GM23338 (cell line): ENCODE data around the gene FRS2. TPM values are rescaled to one million over a fixed set of nuclear protein-coding genes. Genes with fewer than 3 reads are reported as not detected.

Source experiments
- ATAC-seq: fragments of 200-7000 bp; cut with Tn5 transposase; 3 replicates; pipeline ENCODE4 v1.9.1; 2020
- DNase-seq: peaks from one replicate; pipeline ENCODE4 v3.0.0-alpha.2; 2015; ENCODE audit warnings: low spot score
- H2AFZ ChIP-seq: fragments of 200-600 bp; sonication (generic); 2 replicates; pipeline ENCODE4 v1.8.0; 2016; ENCODE audit warnings: antibody characterized with exemption, mild to moderate bottlenecking, moderate library complexity
- H3F3A ChIP-seq: fragments of 200-600 bp; sonication (generic); replicated peaks from 2 replicates; pipeline ENCODE4 v1.8.0; 2017; ENCODE audit warnings: antibody characterized with exemption, mixed run types, low read depth
- H3K27ac ChIP-seq: fragments of 200-600 bp; sonication (generic); 2 replicates; pipeline ENCODE4 v1.6.1; 2016; ENCODE audit warnings: low read depth
- H3K27me3 ChIP-seq: fragments of 200-600 bp; sonication (generic); 2 replicates; pipeline ENCODE4 v1.8.0; 2016; ENCODE audit warnings: mild to moderate bottlenecking, mixed run types, moderate library complexity; ENCODE audit not compliant: insufficient read depth
- H3K36me3 ChIP-seq: fragments of 200-600 bp; sonication (generic); 2 replicates; pipeline ENCODE4 v1.8.0; 2016; ENCODE audit warnings: mild to moderate bottlenecking; ENCODE audit not compliant: insufficient read depth
- H3K4me1 ChIP-seq: fragments of 200-600 bp; sonication (generic); 2 replicates; pipeline ENCODE4 v1.8.0; 2016; ENCODE audit warnings: mild to moderate bottlenecking, moderate library complexity; ENCODE audit not compliant: insufficient read depth
- H3K4me2 ChIP-seq: fragments of 200-600 bp; sonication (generic); 2 replicates; pipeline ENCODE4 v1.7.1; 2017; ENCODE audit warnings: mixed run types
- H3K4me3 ChIP-seq: fragments of 200-600 bp; sonication (generic); 2 replicates; pipeline ENCODE4 v1.6.1; 2016; ENCODE audit warnings: mixed run types
- H3K79me2 ChIP-seq: fragments of 200-600 bp; sonication (generic); replicated peaks from 2 replicates; pipeline ENCODE4 v1.8.0; 2017; ENCODE audit warnings: mild to moderate bottlenecking; ENCODE audit not compliant: insufficient read depth
- H3K9me2 ChIP-seq: fragments of 200-600 bp; sonication (generic); 2 replicates; pipeline ENCODE4 v1.8.0; 2017; ENCODE audit not compliant: insufficient read depth
- H4K20me1 ChIP-seq: fragments of 200-600 bp; sonication (generic); replicated peaks from 2 replicates; pipeline ENCODE4 v1.8.0; 2017; ENCODE audit warnings: mild to moderate bottlenecking; ENCODE audit not compliant: insufficient read depth
- H3K27ac Mint-ChIP-seq: 2 replicates; pipeline ENCODE4 v1.8.0; 2020; ENCODE audit warnings: inconsistent platforms, mild to moderate bottlenecking, moderate library complexity, mixed read lengths
- H3K27me3 Mint-ChIP-seq: 3 replicates; pipeline ENCODE4 v1.8.0; 2022; ENCODE audit warnings: low read depth, mild to moderate bottlenecking, moderate library complexity, mixed read lengths, inconsistent platforms; ENCODE audit not compliant: insufficient read depth, poor library complexity
- H3K36me3 Mint-ChIP-seq: 3 replicates; pipeline ENCODE4 v1.8.0; 2021; ENCODE audit warnings: low read depth, mild to moderate bottlenecking, inconsistent platforms, moderate library complexity, mixed read lengths
- H3K4me1 Mint-ChIP-seq: 3 replicates; pipeline ENCODE4 v1.8.0; 2020; ENCODE audit warnings: mild to moderate bottlenecking, inconsistent platforms, mixed read lengths
- H3K4me3 Mint-ChIP-seq: 3 replicates; pipeline ENCODE4 v1.8.0; 2021; ENCODE audit warnings: moderate library complexity, mild to moderate bottlenecking, inconsistent platforms, mixed read lengths
- H3K9me3 Mint-ChIP-seq: 3 replicates; pipeline ENCODE4 v1.8.0; 2020; ENCODE audit warnings: moderate library complexity, mild to moderate bottlenecking, inconsistent platforms, mixed read lengths
- CREB1 ChIP-seq: fragments of 250-450 bp; sonication (Bioruptor Pico); IDR thresholded peaks from 2 replicates; pipeline ENCODE4 v1.5.0; 2020; ENCODE audit warnings: low read depth, mild to moderate bottlenecking, moderate library complexity
- EZH2 ChIP-seq: fragments of 200-600 bp; sonication (generic); IDR thresholded peaks from one replicate; pipeline ENCODE4 v1.8.0; 2017; ENCODE audit warnings: antibody characterized with exemption, mild to moderate bottlenecking, low read depth; ENCODE audit not compliant: unreplicated experiment
- EZH2phosphoT487 ChIP-seq: fragments of 200-600 bp; sonication (generic); IDR thresholded peaks from one replicate; pipeline ENCODE4 v1.8.1; 2018; ENCODE audit warnings: antibody characterized with exemption; ENCODE audit not compliant: unreplicated experiment
- JUNB ChIP-seq: IDR thresholded peaks from one replicate; pipeline ENCODE4 v1.6.1; 2016; ENCODE audit warnings: antibody characterized with exemption; ENCODE audit not compliant: unreplicated experiment
- NANOG ChIP-seq: IDR thresholded peaks from 2 replicates; pipeline ENCODE4 v1.6.1; 2016; ENCODE audit warnings: antibody characterized with exemption, borderline replicate concordance
- POLR2AphosphoS5 ChIP-seq: IDR thresholded peaks from 2 replicates; pipeline ENCODE4 v1.6.1; 2016; ENCODE audit warnings: antibody characterized with exemption, low read depth
- STAT1 ChIP-seq: IDR thresholded peaks from one replicate; pipeline ENCODE4 v1.6.1; 2016; ENCODE audit warnings: antibody characterized with exemption; ENCODE audit not compliant: unreplicated experiment
- ZNF114 ChIP-seq: fragments of 250-450 bp; sonication (Bioruptor Pico); IDR thresholded peaks from 2 replicates; pipeline ENCODE4 v1.5.0; 2020; ENCODE audit warnings: mild to moderate bottlenecking, moderate library complexity
- ZNF331 ChIP-seq: fragments of 250-450 bp; sonication (Bioruptor Pico); IDR thresholded peaks from 2 replicates; pipeline ENCODE4 v1.5.0; 2020; ENCODE audit warnings: low read depth, mild to moderate bottlenecking, moderate library complexity
- polyA plus RNA-seq: library from polyadenylated mRNA; unstranded; fragments of >200 nt; fragmentation: Nextera tagmentation; extraction: Ambion mirVana; gene quantifications from 2 replicates; pipeline ENCODE4 v1.2.1, GENCODE V29; 2016
- total RNA-seq: library from RNA; depleted of rRNA; stranded (reverse); fragments of >200 nt; shearing (Covaris generic); gene quantifications from 2 replicates; pipeline ENCODE4 v1.2.3, GENCODE V29; 2014
- TF ChIP-seq, protein P1 (sequence below), 2 experiments: fragments of 200-600 bp in 1 of 2; sonication (generic) in 1 of 2; conservative IDR thresholded peaks; 2 replicates each; pipeline versions ENCODE4 v1.5.1 to v1.6.1; 2016 to 2017; ENCODE audit warnings: antibody characterized with exemption in 2 of 2, low read depth in 2 of 2, mild to moderate bottlenecking in 2 of 2, moderate library complexity in 1 of 2
- TF ChIP-seq, protein P2 (sequence below): IDR thresholded peaks from 2 replicates; pipeline ENCODE4 v1.6.1; 2016; ENCODE audit warnings: antibody characterized with exemption
- TF ChIP-seq, protein P3 (sequence below): IDR thresholded peaks from one replicate; pipeline ENCODE4 v1.6.1; 2018; ENCODE audit warnings: antibody characterized with exemption; ENCODE audit not compliant: unreplicated experiment
- TF ChIP-seq, protein P4 (sequence below): fragments of 250-450 bp; sonication (Bioruptor Pico); IDR thresholded peaks from 2 replicates; pipeline ENCODE4 v1.5.0; 2020; ENCODE audit warnings: mild to moderate bottlenecking, moderate library complexity

Gene FRS2
- total and polyA plus RNA-seq, 2 experiments from 2014 or later, result 34.3 to 45.0 TPM

DNA sequence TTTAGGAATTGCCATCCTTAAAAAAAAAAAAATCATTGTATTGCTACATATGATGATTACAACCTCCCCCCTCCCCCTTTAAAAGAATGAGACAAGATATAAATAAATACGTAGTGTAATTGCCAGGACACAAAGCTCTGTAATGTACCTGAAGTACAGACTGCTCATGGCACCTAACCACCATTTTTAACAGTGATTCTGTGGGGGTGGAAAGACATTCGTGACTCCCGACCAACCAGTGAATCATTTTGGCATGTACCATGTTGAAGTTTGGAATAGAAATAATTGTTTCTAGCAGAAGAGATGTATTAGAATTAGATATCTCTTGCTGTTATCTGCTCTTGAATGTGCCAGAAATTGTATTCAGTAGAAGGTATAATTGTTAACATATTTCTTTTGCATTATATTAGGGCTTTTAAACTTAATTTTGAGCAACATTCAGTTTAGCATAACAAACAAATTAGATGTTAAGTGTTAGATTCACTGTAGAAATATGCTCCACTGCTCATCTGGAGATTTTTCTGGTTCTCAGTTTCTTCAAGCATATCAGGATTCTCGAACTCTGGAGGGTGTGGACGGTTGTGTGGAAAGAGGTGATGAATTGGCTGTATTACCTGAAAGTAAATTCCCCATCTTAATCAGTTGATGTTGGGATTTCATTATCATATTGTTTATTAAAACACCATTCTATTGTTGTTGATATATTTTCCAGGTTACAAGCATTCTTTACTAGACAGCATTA is 31.1 kb downstream of the FRS2 start:
- DNase-seq (no peak), ATAC-seq (no peak)
- H3K27me3 ChIP-seq, result no peaks in the 10 kb centered on the region
- Mint-ChIP-seq H3K36me3 (no peaks in the 10 kb centered on the region), H3K27me3 (no peaks in the 10 kb centered on the region), H3K27ac (no peak overlapping the region), H3K4me1 (peaks cover 25% of the 10 kb centered on the region), H3K4me3 (no peak overlapping the region), H3K9me3 (no peaks in the 10 kb centered on the region)
- peaks cover 32% of the 10 kb centered on the region for H4K20me1 ChIP-seq
- H3F3A ChIP-seq, result no peaks in the 10 kb centered on the region
- no peak overlapping the region for H3K27ac ChIP-seq
- H3K36me3 ChIP-seq, result no peaks in the 10 kb centered on the region
- peaks cover 23% of the 10 kb centered on the region; the same call in 1 of the 2 replicates for H3K4me1 ChIP-seq
- no peak overlapping the region for H2AFZ ChIP-seq
- no peak overlapping the region for H3K4me2 ChIP-seq
- peaks cover 100% of the 10 kb centered on the region for H3K79me2 ChIP-seq
- no peak overlapping the region for H3K4me3 ChIP-seq
- TF ChIP-seq, protein P1, sequence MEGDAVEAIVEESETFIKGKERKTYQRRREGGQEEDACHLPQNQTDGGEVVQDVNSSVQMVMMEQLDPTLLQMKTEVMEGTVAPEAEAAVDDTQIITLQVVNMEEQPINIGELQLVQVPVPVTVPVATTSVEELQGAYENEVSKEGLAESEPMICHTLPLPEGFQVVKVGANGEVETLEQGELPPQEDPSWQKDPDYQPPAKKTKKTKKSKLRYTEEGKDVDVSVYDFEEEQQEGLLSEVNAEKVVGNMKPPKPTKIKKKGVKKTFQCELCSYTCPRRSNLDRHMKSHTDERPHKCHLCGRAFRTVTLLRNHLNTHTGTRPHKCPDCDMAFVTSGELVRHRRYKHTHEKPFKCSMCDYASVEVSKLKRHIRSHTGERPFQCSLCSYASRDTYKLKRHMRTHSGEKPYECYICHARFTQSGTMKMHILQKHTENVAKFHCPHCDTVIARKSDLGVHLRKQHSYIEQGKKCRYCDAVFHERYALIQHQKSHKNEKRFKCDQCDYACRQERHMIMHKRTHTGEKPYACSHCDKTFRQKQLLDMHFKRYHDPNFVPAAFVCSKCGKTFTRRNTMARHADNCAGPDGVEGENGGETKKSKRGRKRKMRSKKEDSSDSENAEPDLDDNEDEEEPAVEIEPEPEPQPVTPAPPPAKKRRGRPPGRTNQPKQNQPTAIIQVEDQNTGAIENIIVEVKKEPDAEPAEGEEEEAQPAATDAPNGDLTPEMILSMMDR (conservative IDR thresholded peaks at IDR 0.05; ENCODE audit: low read depth in 2 of 2), result no peak
- TF ChIP-seq, protein P2, sequence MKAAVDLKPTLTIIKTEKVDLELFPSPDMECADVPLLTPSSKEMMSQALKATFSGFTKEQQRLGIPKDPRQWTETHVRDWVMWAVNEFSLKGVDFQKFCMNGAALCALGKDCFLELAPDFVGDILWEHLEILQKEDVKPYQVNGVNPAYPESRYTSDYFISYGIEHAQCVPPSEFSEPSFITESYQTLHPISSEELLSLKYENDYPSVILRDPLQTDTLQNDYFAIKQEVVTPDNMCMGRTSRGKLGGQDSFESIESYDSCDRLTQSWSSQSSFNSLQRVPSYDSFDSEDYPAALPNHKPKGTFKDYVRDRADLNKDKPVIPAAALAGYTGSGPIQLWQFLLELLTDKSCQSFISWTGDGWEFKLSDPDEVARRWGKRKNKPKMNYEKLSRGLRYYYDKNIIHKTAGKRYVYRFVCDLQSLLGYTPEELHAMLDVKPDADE, result no peak
- TF ChIP-seq EZH2phosphoT487 (no peak), ZNF114 (CRISPR knock-in tag) (no peak), ZNF331 (CRISPR knock-in tag) (no peak), JUNB (no peak), CREB1 (CRISPR knock-in tag) (no peak), NANOG (no peak), POLR2AphosphoS5 (no peak), EZH2 (no peak), STAT1 (no peak)
- TF ChIP-seq, protein P3, sequence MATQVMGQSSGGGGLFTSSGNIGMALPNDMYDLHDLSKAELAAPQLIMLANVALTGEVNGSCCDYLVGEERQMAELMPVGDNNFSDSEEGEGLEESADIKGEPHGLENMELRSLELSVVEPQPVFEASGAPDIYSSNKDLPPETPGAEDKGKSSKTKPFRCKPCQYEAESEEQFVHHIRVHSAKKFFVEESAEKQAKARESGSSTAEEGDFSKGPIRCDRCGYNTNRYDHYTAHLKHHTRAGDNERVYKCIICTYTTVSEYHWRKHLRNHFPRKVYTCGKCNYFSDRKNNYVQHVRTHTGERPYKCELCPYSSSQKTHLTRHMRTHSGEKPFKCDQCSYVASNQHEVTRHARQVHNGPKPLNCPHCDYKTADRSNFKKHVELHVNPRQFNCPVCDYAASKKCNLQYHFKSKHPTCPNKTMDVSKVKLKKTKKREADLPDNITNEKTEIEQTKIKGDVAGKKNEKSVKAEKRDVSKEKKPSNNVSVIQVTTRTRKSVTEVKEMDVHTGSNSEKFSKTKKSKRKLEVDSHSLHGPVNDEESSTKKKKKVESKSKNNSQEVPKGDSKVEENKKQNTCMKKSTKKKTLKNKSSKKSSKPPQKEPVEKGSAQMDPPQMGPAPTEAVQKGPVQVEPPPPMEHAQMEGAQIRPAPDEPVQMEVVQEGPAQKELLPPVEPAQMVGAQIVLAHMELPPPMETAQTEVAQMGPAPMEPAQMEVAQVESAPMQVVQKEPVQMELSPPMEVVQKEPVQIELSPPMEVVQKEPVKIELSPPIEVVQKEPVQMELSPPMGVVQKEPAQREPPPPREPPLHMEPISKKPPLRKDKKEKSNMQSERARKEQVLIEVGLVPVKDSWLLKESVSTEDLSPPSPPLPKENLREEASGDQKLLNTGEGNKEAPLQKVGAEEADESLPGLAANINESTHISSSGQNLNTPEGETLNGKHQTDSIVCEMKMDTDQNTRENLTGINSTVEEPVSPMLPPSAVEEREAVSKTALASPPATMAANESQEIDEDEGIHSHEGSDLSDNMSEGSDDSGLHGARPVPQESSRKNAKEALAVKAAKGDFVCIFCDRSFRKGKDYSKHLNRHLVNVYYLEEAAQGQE, result no peak
- TF ChIP-seq, protein P4, sequence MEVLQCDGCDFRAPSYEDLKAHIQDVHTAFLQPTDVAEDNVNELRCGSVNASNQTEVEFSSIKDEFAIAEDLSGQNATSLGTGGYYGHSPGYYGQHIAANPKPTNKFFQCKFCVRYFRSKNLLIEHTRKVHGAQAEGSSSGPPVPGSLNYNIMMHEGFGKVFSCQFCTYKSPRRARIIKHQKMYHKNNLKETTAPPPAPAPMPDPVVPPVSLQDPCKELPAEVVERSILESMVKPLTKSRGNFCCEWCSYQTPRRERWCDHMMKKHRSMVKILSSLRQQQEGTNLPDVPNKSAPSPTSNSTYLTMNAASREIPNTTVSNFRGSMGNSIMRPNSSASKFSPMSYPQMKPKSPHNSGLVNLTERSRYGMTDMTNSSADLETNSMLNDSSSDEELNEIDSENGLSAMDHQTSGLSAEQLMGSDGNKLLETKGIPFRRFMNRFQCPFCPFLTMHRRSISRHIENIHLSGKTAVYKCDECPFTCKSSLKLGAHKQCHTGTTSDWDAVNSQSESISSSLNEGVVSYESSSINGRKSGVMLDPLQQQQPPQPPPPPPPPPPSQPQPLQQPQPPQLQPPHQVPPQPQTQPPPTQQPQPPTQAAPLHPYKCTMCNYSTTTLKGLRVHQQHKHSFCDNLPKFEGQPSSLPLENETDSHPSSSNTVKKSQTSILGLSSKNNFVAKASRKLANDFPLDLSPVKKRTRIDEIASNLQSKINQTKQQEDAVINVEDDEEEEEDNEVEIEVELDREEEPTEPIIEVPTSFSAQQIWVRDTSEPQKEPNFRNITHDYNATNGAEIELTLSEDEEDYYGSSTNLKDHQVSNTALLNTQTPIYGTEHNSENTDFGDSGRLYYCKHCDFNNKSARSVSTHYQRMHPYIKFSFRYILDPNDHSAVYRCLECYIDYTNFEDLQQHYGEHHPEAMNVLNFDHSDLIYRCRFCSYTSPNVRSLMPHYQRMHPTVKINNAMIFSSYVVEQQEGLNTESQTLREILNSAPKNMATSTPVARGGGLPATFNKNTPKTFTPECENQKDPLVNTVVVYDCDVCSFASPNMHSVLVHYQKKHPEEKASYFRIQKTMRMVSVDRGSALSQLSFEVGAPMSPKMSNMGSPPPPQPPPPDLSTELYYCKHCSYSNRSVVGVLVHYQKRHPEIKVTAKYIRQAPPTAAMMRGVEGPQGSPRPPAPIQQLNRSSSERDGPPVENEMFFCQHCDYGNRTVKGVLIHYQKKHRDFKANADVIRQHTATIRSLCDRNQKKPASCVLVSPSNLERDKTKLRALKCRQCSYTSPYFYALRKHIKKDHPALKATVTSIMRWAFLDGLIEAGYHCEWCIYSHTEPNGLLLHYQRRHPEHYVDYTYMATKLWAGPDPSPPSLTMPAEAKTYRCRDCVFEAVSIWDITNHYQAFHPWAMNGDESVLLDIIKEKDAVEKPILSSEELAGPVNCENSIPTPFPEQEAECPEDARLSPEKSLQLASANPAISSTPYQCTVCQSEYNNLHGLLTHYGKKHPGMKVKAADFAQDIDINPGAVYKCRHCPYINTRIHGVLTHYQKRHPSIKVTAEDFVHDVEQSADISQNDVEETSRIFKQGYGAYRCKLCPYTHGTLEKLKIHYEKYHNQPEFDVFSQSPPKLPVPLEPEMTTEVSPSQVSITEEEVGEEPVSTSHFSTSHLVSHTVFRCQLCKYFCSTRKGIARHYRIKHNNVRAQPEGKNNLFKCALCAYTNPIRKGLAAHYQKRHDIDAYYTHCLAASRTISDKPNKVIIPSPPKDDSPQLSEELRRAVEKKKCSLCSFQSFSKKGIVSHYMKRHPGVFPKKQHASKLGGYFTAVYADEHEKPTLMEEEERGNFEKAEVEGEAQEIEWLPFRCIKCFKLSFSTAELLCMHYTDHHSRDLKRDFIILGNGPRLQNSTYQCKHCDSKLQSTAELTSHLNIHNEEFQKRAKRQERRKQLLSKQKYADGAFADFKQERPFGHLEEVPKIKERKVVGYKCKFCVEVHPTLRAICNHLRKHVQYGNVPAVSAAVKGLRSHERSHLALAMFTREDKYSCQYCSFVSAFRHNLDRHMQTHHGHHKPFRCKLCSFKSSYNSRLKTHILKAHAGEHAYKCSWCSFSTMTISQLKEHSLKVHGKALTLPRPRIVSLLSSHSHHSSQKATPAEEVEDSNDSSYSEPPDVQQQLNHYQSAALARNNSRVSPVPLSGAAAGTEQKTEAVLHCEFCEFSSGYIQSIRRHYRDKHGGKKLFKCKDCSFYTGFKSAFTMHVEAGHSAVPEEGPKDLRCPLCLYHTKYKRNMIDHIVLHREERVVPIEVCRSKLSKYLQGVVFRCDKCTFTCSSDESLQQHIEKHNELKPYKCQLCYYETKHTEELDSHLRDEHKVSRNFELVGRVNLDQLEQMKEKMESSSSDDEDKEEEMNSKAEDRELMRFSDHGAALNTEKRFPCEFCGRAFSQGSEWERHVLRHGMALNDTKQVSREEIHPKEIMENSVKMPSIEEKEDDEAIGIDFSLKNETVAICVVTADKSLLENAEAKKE, result no peak
- no peaks in the 10 kb centered on the region for H3K9me2 ChIP-seq
